Panc1 (cell line): Measurements from ENCODE around the gene CFAP97D2. TPM values are rescaled to one million over a fixed set of nuclear protein-coding genes. Genes with fewer than 3 reads are reported as not detected.
"Not testable (repeated sequence)": the region's sequence is repeated elsewhere in the genome, so short reads cannot be mapped to it uniquely, and the experiment has no call there.

Experiments
- ATAC-seq: fragments of 200-7000 bp; cut with Tn5 transposase; 2 replicates; pipeline ENCODE4 v1.9.1; 2020; ENCODE audit warnings: mild to moderate bottlenecking, moderate library complexity
- BruUV-seq: library from RNA; stranded (reverse); fragments of 400-500 nt; replicated peaks from 2 replicates; lab custom pipeline; 2021; lab: Mats Ljungman, UMichigan
- CTCF ChIA-PET: fragments of 300-600 bp; sonication (Branson Sonifier 250); formaldehyde crosslinking; loops from one replicate; lab custom pipeline; 2022; ENCODE audit warnings: antibody characterized with exemption; lab: Charles Lee
- POLR2A ChIA-PET: fragments of 300-600 bp; sonication (Branson Sonifier 250); formaldehyde crosslinking; loops from one replicate; lab custom pipeline; 2022; ENCODE audit warnings: antibody characterized with exemption; lab: Charles Lee
- DNase-seq: peaks from one replicate; pipeline ENCODE4 v3.0.0-alpha.2; 2010; ENCODE audit warnings: low read depth, low spot score
- H3K27ac ChIP-seq: 2 replicates; pipeline ENCODE4 v1.5.1; 2011; ENCODE audit warnings: mild to moderate bottlenecking, low read length, inconsistent platforms
- H3K27me3 ChIP-seq: fragments of 200-500 bp; sonication (Bioruptor generic); 2 replicates; pipeline ENCODE4 v1.6.0; 2014; ENCODE audit warnings: low read length, inconsistent platforms; ENCODE audit not compliant: control insufficient read depth, insufficient read depth
- H3K36me3 ChIP-seq: fragments of 200-500 bp; sonication (Bioruptor generic); 2 replicates; pipeline ENCODE4 v1.5.1; 2014; ENCODE audit warnings: inconsistent platforms, mild to moderate bottlenecking, low read length, moderate library complexity; ENCODE audit not compliant: control insufficient read depth, insufficient read depth
- H3K4me1 ChIP-seq: 2 replicates; pipeline ENCODE4 v1.5.1; 2011; ENCODE audit warnings: inconsistent platforms, mild to moderate bottlenecking, low read length, moderate library complexity; ENCODE audit not compliant: control insufficient read depth, insufficient read depth
- H3K4me3 ChIP-seq, 2 experiments: 2 replicates each; pipeline ENCODE4 v1.5.1; 2011 to 2012; ENCODE audit warnings: low read depth in 2 of 2, low read length in 2 of 2, mild to moderate bottlenecking in 2 of 2, inconsistent platforms in 1 of 2, moderate library complexity in 1 of 2
- H3K9me3 ChIP-seq: fragments of 200-500 bp; sonication (Bioruptor generic); 2 replicates; pipeline ENCODE4 v1.5.1; 2014; ENCODE audit warnings: low read depth, mild to moderate bottlenecking, inconsistent platforms, low read length, moderate library complexity; ENCODE audit not compliant: control insufficient read depth, insufficient read depth
- CTCF ChIP-seq: fragments of 450-650 bp; IDR thresholded peaks from 2 replicates; pipeline ENCODE4 v1.5.1; 2017; ENCODE audit warnings: mild to moderate bottlenecking
- POLR2AphosphoS5 ChIP-seq: IDR thresholded peaks from 2 replicates; pipeline ENCODE4 v1.6.1; 2012; ENCODE audit warnings: mild to moderate bottlenecking, low read depth, low read length, moderate library complexity
- REST ChIP-seq, 2 experiments: IDR thresholded peaks; 2 replicates each; pipeline ENCODE4 v1.6.1; 2011 to 2012; ENCODE audit warnings: low read depth in 2 of 2, control low read depth in 1 of 2, low read length in 1 of 2, mild to moderate bottlenecking in 1 of 2, moderate library complexity in 1 of 2; ENCODE audit not compliant: insufficient read depth in 1 of 2
- SIN3A ChIP-seq: IDR thresholded peaks from 2 replicates; pipeline ENCODE4 v1.6.1; 2012; ENCODE audit warnings: low read depth, mild to moderate bottlenecking, low read length, moderate library complexity, borderline replicate concordance; ENCODE audit not compliant: insufficient read depth
- TCF7L2 ChIP-seq: IDR thresholded peaks from 2 replicates; pipeline ENCODE4 v1.6.1; 2011; ENCODE audit warnings: mild to moderate bottlenecking, low read depth, low read length, inconsistent platforms
- in situ Hi-C: cut with HindIII; loops from 2 replicates; pipeline ENCODE4 v1.10.0; 2016; ENCODE audit warnings: low sequenced_read_pairs, low pct_unique_long_range_greater_than_20kb
- intact Hi-C: fragments of 100-400 bp; cut with micrococcal nuclease; formaldehyde crosslinking; loops from one replicate; pipeline ENCODE4 v1.10.0; 2022; ENCODE audit not compliant: unreplicated experiment
- total RNA-seq: library from RNA; stranded (reverse); gene quantifications from one replicate; pipeline ENCODE4 v1.2.1, GENCODE V29; 2021; ENCODE audit not compliant: unreplicated experiment

The CFAP97D2 gene
- total RNA-seq, 1 experiment from 2014 or later, result not detected

GRCh38 chr13:114147803-114148520, 31.1 kb upstream of the CFAP97D2 start:
- Histone ChIP-seq H3K9me3 (no peaks in the 10 kb centered on the region), H3K4me3 (no peak overlapping the region), H3K36me3 (no peaks in the 10 kb centered on the region), H3K4me1 (peaks cover 6% of the 10 kb centered on the region; the same call in 1 of the 2 replicates), H3K27ac (no peak overlapping the region), H3K27me3 (no peaks in the 10 kb centered on the region)
- intact Hi-C loops, result no loop called here
- ChIA-PET CTCF (no interaction called here), POLR2A (no interaction called here)
- DNase-seq (no peak), ATAC-seq (no peak)
- TF ChIP-seq POLR2AphosphoS5 (no peak), SIN3A (no peak), TCF7L2 (no peak), REST (IDR thresholded peaks at IDR 0.05; ENCODE audit: insufficient read depth in 1 of 2, low read depth in 2 of 2, low read length in 1 of 2) (no peak), CTCF (no peak)
- in situ Hi-C loops, result no loop called here
- BruUV-seq, result no TSS peak

- Histone ChIP-seq H3K27me3 (no peaks in the 10 kb centered on the region), H3K4me1 (peaks cover 6% of the 10 kb centered on the region; the same call in 1 of the 2 replicates), H3K27ac (no peak overlapping the region), H3K9me3 (no peaks in the 10 kb centered on the region), H3K36me3 (no peaks in the 10 kb centered on the region), H3K4me3 (no peak overlapping the region)
- POLR2A ChIA-PET, result no interaction called here
- DNase-seq, result no peak
- intact Hi-C loops (no loop called here), in situ Hi-C loops (no loop called here)
- BruUV-seq, result no TSS peak
- no peak for TF ChIP-seq TCF7L2
- no peak for TF ChIP-seq SIN3A
- TF ChIP-seq CTCF, result no peak
- no peak for TF ChIP-seq POLR2AphosphoS5
- TF ChIP-seq REST (IDR thresholded peaks at IDR 0.05; ENCODE audit: insufficient read depth in 1 of 2, low read depth in 2 of 2, low read length in 1 of 2), result no peak
- CTCF ChIA-PET, result no interaction called here
- no peak for ATAC-seq
Measured at GRCh38 chr13:114148521-114148855, 30.6 kb upstream of the CFAP97D2 start.

- H3K36me3 ChIP-seq, H3K9me3 ChIP-seq, intact Hi-C loops, ATAC-seq, H3K27me3 ChIP-seq, DNase-seq, H3K4me1 ChIP-seq, in situ Hi-C loops, H3K4me3 ChIP-seq, BruUV-seq, CTCF ChIA-PET, H3K27ac ChIP-seq, POLR2A ChIA-PET: not testable (repeated sequence)
Measured at GRCh38 chr13:114148886-114149285, 30.2 kb upstream of the CFAP97D2 start.
